ENCODE results near the gene PWWP2B.

Gene PWWP2B

DNA sequence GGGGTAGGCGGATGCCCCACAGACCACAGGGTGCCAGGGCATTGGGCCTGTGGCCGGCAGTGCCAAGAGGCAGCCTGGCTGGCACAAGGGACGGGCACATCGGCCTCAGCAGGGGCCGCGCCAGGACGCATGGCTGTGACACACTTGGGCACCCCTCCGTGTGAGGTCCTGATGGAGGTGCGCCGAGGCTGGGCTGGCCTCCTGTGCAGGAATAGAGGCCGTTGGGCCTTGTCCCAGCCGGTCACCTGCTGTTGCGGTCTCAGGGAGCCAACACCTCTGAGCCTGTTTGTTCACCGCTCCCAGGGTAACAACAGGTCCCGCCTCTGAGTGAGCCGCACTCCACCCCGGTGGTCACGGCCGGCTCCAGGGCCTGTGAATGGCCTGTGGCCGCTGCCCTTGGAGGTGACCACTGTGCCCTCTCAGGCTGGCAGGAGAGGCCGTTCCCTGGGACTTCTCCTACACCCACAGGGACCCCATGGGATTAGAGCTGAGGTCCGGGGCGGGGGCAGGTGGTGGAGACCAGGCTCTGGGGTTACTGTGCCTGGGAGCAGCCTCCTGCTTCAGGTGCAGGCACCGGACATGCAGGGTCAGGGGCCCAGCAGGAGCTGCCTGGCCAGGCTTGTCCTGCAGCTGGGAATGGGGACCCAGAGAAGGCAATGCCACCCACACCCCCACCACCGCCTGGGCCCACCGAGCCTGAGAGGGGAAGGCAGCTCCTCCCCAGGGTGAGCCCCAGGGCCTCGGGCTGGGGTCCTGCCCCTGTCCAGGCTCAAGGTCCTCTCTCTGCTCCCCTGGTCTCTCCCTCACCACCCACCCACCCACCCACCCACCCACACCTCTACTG is 12.0 kb downstream of the PWWP2B start:
- no peak for DNase-seq

DNA sequence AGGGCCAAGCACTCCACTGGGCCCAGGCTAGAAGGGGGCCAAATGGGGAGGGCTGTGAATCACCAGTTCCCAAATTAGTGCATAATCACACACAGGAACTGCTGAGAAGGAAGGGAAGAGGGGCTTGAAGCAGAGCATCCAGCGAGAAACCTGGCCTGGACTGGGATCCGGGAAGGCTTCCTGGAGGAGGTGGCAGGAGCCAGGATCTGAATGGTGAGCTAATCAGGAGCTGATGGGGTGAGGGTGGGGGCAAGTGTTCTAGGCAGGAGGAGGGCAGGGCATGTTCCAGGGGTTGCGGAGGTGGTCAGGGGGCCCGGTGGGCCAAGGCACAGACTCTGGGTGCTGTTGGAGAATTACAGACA is 12.6 kb downstream of the PWWP2B start:
- DNase-seq: no peak

DNA sequence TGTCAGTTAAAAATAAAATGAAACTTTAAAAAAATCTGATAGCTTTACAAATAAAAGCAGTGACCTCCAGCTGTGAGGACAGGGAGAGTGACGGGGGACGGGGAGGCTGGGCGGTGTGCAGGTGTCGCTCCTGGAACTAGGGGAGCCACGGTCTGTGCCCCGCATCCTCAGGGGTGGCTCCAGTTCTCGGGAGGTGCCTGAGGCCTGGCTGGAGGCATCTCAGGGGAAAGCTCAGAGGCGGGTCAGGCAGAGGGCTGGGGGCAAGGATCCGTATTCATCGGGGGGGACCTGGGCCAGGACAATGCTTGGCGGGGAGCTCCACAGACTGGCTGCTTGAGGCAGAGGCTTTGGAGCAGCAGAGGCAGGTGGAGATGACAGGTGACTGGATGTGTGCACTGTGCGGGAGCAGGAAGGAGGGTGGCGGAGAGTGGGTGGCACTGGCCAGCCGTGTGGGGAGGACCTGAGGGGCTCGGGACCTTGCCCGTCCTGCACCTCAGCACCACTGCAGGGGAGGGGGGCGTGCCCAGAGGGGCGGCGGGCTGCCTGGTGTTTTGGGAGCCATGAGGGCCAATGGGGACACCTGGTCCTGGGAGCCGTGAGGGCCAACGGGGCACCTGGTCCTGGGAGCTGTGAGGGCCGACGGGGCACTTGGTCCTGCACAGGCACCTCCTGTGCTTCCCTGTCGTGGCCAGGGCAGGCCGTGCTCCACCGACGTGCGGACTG is 13.2 kb downstream of the PWWP2B start:
- DNase-seq: no peak

DNA sequence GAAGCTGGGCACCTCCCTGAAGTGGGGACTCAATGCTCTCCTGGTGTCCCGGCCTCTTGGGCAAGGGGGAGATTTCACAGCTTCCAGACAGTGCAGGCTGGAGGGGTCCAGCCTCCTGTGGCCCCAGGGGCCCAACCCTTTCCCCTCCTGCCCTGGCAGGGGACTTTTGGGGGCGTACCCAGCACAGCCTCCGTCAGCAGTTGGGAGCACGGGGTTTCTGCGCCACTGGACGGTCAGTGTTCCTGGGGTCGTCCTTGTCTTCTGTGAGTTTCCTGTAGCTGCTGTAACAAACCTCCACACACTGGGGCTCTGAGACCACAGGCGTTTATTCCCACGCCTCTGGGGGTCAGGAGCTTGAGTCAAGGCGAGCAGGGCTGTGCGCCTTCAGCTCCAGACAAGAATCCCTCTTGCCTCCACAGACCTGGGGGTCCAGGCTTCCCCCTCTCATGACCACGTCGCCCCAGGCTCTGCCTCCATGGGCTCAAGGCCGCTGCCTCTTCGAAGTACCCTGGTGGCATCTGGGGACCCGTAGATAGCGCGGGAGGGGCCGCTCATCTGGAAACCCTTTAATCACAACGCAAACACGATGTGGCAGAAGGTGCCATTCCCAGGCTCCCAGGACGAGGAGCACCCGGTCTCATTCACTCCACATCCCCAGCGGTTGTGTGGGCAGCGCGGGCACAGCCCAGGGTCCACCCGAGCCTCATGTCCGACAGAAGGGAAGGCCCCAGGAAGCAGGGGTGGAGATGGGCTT is 14.0 kb downstream of the PWWP2B start:
- no peak for DNase-seq

DNA sequence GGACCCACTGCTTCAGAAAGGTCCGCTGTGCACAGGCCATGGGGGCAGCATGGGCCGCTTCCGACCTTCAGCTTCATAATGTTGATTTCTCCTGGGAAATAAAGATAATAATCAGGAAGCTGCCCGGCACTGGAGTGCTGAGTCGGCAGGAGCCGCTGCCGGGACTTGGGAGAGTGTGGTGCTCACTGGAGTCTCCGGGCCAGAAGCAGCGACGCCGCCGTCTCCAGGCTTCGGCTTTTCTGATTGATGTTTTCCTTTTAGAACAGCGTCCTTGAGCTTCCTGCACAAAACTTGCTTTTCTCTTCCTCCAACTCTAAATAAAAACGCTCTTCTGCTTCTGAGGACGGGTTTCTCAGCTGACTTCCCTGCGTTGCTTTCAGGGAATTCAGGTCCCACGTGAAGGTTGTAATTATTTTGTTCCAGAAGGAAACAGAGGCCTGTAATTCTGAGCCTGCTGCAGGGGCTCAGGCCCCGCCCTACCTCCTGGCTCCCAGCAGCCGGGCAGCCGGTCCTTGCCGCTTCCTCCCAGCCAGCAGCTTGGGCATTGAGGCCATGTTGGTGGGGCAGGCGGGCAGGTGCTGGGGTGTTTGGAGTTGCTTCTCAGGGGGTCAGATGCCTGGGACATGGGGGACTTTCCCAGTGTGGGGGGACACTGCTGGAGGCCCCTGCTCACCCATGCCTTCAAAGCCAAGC is 14.7 kb downstream of the PWWP2B start:
- no peak for DNase-seq

DNA sequence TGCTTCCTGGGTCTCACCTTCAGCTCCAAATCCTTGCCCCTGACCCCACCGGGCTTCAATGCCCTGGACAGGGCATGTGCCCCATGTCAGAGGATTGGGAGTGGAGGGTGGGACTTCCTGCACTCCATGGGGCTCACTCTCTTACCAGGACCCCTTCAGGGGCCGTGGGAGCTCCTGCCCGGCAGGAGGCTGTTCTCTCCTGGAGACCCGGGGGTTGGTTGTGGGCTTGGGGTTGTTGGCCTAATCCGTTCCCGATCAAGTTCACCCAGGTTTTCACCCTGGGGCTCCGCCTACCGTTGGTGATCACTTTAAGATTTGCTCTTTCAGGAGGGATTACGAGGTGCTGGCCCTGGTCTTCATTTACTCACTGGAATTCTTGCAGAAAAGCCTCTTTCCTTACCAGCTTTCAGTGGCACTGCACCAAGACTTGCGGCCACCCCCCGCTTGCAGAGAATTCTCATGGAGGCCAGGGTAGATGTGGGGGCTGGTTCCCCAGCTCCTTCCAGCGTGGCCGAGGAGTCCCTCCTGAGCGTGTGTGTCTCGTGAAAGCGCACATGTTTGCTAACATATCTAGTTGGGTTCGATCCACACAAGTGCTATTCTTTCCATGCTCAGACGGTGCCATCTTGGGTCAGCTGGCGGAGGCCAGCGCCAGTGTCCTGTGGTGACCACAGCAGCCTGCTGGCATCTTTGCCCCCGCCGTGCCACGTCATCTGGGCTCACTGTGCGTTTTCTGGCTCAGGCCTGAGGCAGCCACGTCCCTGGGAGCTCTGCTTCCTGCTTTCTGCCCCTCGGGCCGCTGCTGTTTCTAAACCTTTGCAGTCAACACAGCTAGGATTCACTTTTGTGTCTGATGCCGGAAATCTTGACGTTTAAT is 15.6 kb downstream of the PWWP2B start:
- DNase-seq: no peak

DNA sequence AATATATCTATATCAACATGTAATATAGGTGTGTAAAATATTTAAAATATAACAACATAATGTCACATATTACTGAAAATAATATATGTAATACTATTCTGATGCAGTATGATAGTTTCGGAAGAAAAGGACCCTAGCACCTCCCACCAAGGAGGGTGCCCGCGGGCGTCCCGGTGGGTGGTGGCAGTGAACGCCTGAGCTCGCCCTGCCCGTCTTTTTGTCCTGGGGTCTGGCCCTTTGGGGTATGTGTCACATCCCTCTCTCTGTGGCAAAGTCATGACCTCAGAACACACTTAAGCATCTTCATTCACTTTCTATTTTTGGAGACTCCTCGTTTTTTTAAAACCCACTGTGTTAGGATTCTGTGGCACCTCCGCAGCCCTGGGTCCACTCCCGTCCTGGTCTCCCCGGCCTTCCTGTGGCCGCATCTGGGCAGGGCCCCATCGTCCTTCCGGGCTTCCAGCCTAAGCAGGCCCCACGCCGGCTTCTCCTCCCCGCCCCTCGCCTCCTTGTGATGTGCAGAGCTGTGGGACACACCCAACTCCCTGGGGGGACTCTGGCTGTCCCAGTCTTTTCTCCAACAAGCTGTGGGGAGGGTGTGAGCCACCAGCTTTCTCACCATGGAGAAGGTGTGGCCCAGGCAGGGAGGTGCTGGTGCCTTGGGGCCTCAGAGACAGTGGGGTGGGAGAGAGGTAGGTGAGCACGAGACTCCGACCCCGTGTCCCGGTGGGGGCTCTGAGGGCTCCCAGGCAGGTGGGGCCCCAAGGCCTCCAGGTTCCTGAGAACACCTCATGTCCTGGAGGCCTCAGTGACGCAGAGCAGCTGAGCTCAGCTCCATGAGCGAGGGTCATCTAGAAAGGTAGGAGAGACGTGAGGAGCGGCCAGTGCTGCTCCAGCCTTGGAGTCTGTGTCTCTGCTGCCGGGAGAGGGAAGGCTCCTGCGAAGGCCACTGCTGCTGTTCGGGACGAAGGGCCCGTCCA is 16.5 kb downstream of the PWWP2B start:
- DNase-seq: no peak

DNA sequence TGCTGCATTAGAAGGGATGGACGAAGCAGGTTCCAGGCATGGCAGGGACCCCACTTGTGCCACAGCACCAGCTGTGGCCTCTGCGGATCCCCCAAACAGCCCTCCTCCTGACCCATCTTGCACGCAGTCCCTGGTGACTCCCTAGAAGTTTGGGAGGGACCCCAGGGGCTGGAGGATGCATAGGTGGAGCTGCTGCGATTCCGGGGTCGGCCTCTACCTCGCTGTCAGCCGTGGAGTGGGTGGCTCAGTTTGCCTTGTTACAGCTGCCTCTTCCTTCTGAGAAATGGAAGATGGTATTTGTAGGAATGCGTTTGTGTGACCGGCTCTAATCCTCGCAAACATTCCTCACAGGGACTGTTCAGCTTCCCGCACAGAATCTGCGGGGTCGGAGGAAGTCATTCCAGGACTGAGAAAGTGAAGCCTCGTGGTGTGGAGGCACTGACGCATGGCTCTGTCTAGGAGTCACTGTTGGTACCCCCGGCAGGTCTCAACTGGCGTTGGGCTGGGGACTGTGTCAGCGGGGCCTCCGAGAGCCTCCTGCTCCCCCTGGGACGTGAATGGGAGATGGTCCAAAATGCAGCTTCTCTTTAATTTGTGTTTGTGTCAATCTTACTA is 17.5 kb downstream of the PWWP2B start:
- no peak for DNase-seq

DNA sequence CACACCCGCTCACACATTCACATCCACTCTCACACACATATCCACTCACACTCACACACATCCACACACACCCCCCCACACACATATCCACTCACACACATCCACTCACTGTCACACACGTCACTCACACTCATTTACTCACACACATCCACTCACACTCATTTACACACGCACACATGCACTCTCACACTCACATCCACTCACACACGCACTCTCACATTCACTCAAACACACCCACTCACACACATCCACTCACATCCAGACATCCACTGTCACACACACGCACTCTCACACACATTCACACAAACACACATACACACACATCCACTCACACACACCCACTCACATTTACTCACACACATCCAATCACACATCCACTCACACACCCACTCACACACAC is 18.3 kb downstream of the PWWP2B start:
- no peak for DNase-seq

DNA sequence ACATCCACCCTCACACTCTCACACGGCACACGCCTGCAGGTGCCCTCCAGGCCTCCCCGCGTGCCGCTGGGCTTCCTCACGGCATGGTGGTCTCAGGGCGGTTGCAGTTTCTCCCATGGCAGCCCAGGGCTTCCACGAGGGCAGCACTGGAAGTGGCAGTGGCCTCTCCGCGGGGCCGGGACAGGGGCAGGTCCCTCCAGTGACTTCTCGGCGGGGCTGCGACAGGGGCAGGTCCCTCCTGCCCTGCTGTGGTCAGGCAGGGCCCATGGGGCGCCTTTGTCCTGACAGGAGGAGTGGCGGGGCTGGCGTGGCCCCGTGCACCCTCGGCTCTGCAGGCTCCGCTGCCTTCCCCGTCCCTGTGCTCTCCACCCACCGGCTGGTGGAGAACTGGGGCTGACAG is 19.0 kb downstream of the PWWP2B start:
- no peak for DNase-seq

DNA sequence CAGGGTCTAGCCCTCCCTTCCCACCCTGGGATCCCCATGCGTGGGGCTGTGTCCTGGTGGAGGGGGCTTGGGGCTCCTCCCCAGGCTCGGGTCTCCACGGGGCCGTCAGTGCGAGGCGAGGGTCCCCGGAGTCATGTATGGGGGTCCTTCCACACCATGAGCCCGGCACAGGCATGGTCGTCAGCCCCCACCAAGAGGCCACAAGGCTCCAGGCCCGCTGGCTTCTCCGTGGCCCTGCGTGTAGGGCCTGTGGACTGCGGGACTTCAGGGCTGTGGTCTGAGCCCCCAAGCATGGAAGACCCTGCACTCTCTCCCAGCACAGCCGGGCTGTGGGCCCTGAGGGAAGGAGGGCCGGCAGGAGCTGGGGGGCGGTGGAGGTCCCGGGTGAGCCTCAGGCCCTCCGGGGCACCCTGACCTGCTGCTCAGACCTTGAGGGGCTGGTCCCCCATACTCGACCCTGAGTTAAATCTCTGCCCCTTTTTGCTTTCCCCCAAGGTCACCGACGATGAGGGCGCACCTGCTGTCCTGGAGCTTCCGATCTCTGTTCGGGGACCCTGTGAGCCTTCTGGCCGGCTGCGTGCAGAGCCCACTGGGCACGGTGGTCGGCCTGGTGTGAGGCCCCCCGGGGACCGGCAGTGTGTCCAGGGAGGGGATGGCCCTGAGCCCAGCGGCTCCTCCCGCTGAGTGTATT is 19.7 kb downstream of the PWWP2B start:
- DNase-seq: no peak

DNA sequence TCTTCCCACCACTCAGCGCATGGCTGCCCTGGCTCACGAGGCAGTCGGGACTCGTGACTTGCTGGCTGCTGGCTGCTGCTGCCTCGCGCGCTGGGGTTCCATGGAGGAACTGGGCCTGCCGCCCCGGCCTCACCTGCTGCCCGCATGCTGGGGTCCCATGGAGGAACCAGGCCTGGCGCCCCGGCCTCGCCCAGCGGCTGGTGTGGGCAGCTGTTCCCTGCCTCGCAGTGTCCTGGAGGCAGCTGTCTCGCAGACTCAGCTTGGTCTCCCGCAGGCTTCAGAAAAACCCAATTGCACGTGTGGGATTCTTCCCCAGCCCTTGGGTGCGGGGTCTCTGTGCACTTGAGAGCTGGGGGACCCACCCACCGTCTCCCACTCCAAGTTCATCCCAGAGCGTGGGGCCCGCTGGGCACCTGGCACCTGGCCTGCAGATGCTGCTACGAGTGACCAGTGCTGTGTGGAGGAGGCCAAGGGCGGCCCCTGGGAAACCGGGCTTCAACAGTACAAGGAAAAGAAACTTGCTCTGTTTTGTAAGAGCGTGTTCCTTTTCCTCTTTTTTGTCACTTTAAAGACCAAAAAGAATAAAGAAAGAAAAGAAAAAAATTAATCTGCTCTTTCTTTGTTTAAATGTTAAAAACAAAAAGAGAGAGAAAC is 20.4 kb downstream of the PWWP2B start:
- no peak for DNase-seq

DNA sequence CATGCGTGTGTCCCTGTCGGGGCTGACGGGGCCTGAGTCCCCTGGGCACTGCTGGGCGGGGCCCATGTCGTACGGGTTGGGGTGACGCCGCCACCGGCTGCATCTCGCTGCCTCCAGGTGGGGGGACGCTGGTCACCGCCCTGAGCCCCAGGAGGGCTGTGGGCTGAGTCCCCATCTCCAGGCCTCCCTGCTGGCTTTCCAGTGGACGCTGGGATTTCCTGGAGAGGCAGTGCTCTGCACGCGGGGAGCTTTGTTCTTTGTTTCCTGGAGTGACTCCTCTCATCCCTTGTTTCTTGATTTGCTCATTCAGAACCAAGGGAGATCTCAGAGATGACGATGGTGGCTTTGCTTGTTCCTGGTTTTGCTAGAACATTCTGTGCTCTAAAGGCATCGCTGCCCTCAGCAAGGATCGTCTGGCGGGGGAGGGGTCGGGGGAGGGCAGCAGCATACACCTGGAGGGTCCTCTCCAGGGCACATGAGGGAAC is 21.0 kb downstream of the PWWP2B start:
- no peak for DNase-seq

DNA sequence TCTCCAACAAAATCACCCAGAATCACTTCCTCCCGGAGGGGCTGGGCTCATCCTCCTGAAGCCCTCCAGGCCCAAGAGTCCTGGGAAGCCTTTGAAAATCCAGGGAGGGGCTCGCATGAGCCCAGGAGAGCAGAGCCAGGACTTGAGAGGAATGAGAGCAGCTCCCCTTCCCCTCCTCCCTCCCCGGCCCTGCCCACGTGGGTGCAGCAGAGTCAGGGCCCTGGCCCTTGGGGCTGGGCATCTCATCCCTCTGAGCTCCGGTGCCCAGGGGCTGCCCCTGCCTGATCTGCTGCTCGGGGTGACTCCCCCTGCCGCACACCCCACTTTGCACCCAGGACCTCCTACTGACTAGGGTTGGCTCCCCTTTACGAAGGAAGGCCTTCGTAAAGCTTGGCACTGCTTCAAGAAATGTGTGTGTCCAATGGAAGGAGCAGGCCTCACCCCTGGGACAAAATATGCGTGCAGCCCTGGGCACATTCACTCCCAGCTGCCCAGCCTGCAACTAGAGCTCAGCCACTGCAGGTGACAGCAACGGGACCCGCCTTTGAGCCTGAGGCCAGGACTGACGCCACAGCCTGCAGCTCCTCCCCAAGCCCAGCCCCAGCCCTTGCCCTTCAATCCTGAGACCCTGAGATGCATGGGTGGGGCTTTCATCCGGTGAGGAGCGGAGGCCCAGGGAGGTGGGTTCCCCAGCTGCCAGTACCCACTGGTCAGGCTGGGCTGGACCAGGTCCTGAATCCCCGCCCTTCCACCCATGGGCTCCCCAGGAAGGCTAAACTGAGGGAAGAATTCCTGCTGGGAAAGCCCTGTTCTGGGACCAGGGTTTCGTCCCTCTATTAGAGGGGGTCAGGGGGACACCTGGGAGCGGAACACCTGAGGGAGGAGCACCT is 21.8 kb downstream of the PWWP2B start:
- no peak for DNase-seq

DNA sequence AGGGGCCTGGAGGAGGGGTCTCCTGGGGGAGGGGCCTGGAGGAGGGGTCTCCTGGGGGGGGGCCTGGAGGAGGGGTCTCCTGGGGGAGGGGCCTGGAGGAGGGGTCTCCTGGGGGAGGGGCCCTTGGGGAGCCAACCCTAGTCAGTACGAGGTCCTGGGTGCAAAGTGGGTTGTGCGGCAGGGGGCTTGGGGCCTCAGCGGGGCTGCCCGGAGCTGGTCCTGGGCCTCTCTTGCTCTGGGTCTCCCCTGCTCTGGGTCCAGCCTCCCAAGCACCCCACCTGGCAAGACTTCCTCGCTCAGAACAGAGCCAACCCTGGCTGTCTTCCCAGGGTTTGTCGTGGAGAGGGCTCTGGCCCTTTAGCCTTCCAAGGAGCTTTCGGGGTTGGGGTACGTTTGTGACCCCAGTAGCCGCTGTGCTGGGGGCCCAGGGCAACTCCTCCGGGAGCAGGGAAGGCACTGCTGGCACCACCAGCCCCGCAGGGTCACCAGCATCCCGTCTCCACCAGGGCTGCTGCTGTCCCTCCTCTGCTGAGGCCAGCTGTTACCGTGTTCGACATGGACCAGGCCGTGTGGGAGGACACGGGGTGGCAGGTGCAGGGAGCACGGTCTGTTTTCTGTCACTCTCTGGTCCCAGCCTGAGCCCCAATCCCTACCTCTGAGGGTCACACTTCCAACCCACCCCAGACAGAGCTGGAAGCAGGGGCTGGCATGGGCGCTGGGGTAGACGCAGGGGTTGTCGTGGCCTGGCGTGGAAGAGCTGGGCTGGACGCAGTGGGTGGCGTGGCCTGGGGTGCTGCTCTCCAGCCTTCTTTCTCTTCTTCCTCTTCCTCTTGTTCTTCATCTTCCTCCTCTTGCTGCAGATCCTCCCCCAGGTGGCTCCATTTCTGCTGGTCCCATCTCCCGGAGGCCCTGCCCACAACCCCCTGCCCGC is 22.8 kb downstream of the PWWP2B start:
- no peak for DNase-seq

DNA sequence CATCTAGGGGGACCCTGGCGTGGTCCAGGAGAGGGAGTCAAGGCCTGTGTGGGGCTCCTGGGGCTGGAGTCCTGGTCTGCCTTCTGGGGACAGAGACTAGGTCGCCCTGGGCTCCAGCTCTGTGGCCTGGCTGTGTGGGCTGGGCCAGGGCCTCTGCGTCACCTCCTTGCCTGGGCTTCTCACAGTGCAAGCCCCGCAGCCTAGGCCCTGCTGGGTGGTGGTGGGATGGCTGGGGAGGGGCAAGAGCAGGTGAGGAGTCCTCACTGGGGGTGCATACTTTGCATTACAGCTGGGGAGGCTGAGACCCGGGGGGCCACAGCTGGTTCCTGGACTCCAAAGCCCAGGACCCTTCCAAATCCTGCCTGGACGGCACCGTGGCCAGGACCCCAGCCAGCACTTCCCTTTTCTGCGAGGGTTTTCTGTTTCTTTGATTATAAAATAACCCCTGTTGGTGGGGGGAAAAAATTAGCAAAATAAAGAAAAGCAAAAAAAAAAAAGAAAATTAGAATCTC is 23.5 kb downstream of the PWWP2B start:
- DNase-seq: no peak

Measured in stimulated activated CD4-positive, alpha-beta T cell treated with anti-CD3 and anti-CD28 coated beads, Interleukin-4, amount 100 ng/mL, for 1 hour (primary cell).